Measurements from ENCODE around the gene IL17RE.
"Not testable (repeated sequence)": the region's sequence is repeated elsewhere in the genome, so short reads cannot be mapped to it uniquely, and the experiment has no call there.

IL17RE gene

GRCh38 chr3:9902372-9903237 lies at the start of gene IL17RE:
Gene IL17RE (plus strand): TSS chr3:9902848. CDS start chr3:9902933, 85 bp downstream.
- Histone ChIP-seq H3K36me3 (ENCODE audit: control insufficient read depth, low read depth, low read length) (no peaks in the 10 kb centered on the region), H3K27ac (ENCODE audit: low read length) (no peak within 1 kb of the TSS), H3K4me1 (ENCODE audit: control insufficient read depth, low read depth, low read length) (peaks cover 9% of the 10 kb centered on the region), H3K9ac (ENCODE audit: low read length) (no peak within 1 kb of the TSS), H3K9me3 (ENCODE audit: control insufficient read depth, low read depth, low read length) (no peaks in the 10 kb centered on the region), H3K4me3 (ENCODE audit: low read length) (no peak within 1 kb of the TSS), H3K27me3 (ENCODE audit: control insufficient read depth, insufficient read depth, low read length) (no peaks in the 10 kb centered on the region)

- H3K9ac ChIP-seq (ENCODE audit: low read length); H3K9me3 ChIP-seq (ENCODE audit: control insufficient read depth, low read depth, low read length); H3K4me3 ChIP-seq (ENCODE audit: low read length); H3K27me3 ChIP-seq (ENCODE audit: control insufficient read depth, insufficient read depth, low read length); H3K36me3 ChIP-seq (ENCODE audit: control insufficient read depth, low read depth, low read length); H3K27ac ChIP-seq (ENCODE audit: low read length); H3K4me1 ChIP-seq (ENCODE audit: control insufficient read depth, low read depth, low read length): not testable (repeated sequence)
These were observed 48.2 kb upstream of the IL17RE start for GRCh38 chr3:9854291-9854940.

GRCh38 chr3:9855594-9855993 lies 47.1 kb upstream of the IL17RE start:
- H3K27ac ChIP-seq (ENCODE audit: low read length): no peak overlapping the region
- H3K4me3 ChIP-seq (ENCODE audit: low read length): no peak overlapping the region
- H3K27me3 ChIP-seq (ENCODE audit: control insufficient read depth, insufficient read depth, low read length): no peaks in the 10 kb centered on the region
- H3K9me3 ChIP-seq (ENCODE audit: control insufficient read depth, low read depth, low read length): no peaks in the 10 kb centered on the region
- H3K36me3 ChIP-seq (ENCODE audit: control insufficient read depth, low read depth, low read length): no peaks in the 10 kb centered on the region
- no peak overlapping the region for H3K9ac ChIP-seq (ENCODE audit: low read length)
- H3K4me1 ChIP-seq (ENCODE audit: control insufficient read depth, low read depth, low read length): no peaks in the 10 kb centered on the region

GRCh38 chr3:9859530-9860025 lies 43.1 kb upstream of the IL17RE start:
- H3K4me3 ChIP-seq (ENCODE audit: low read length): no peak overlapping the region

GRCh38 chr3:9861201-9861600 lies 41.4 kb upstream of the IL17RE start:
- H3K27ac ChIP-seq (ENCODE audit: low read length): no peak overlapping the region
- no peaks in the 10 kb centered on the region for H3K36me3 ChIP-seq (ENCODE audit: control insufficient read depth, low read depth, low read length)
- H3K4me3 ChIP-seq (ENCODE audit: low read length): no peak overlapping the region
- H3K27me3 ChIP-seq (ENCODE audit: control insufficient read depth, insufficient read depth, low read length): peaks cover 21% of the 10 kb centered on the region
- no peaks in the 10 kb centered on the region for H3K9me3 ChIP-seq (ENCODE audit: control insufficient read depth, low read depth, low read length)
- no peak overlapping the region for H3K9ac ChIP-seq (ENCODE audit: low read length)
- peaks cover 4% of the 10 kb centered on the region for H3K4me1 ChIP-seq (ENCODE audit: control insufficient read depth, low read depth, low read length)

More at GRCh38 chr3:9859530-9860025, 43.1 kb upstream of the IL17RE start:
- no peaks in the 10 kb centered on the region for H3K9me3 ChIP-seq (ENCODE audit: control insufficient read depth, low read depth, low read length)
- no peak overlapping the region for H3K9ac ChIP-seq (ENCODE audit: low read length)
- H3K27ac ChIP-seq (ENCODE audit: low read length): no peak overlapping the region
- no peaks in the 10 kb centered on the region for H3K36me3 ChIP-seq (ENCODE audit: control insufficient read depth, low read depth, low read length)
- H3K27me3 ChIP-seq (ENCODE audit: control insufficient read depth, insufficient read depth, low read length): peaks cover 21% of the 10 kb centered on the region
- H3K4me1 ChIP-seq (ENCODE audit: control insufficient read depth, low read depth, low read length): peaks cover 4% of the 10 kb centered on the region

- Histone ChIP-seq H3K27ac (ENCODE audit: low read length) (no peak overlapping the region), H3K27me3 (ENCODE audit: control insufficient read depth, insufficient read depth, low read length) (peaks cover 21% of the 10 kb centered on the region), H3K4me3 (ENCODE audit: low read length) (no peak overlapping the region), H3K9me3 (ENCODE audit: control insufficient read depth, low read depth, low read length) (no peaks in the 10 kb centered on the region), H3K36me3 (ENCODE audit: control insufficient read depth, low read depth, low read length) (no peaks in the 10 kb centered on the region), H3K4me1 (ENCODE audit: control insufficient read depth, low read depth, low read length) (peaks cover 4% of the 10 kb centered on the region), H3K9ac (ENCODE audit: low read length) (no peak overlapping the region)
These were observed 41.0 kb upstream of the IL17RE start for GRCh38 chr3:9861626-9862130.

GRCh38 chr3:9862391-9863057 lies 40.1 kb upstream of the IL17RE start:
- Histone ChIP-seq H3K4me1 (ENCODE audit: control insufficient read depth, low read depth, low read length) (peaks cover 4% of the 10 kb centered on the region), H3K27ac (ENCODE audit: low read length) (no peak overlapping the region), H3K9me3 (ENCODE audit: control insufficient read depth, low read depth, low read length) (no peaks in the 10 kb centered on the region), H3K36me3 (ENCODE audit: control insufficient read depth, low read depth, low read length) (no peaks in the 10 kb centered on the region), H3K4me3 (ENCODE audit: low read length) (peak overlapping the region; percentile 51), H3K27me3 (ENCODE audit: control insufficient read depth, insufficient read depth, low read length) (peaks cover 21% of the 10 kb centered on the region), H3K9ac (ENCODE audit: low read length) (no peak overlapping the region)

- peaks cover 21% of the 10 kb centered on the region for H3K27me3 ChIP-seq (ENCODE audit: control insufficient read depth, insufficient read depth, low read length)
- H3K4me3 ChIP-seq (ENCODE audit: low read length): no peak overlapping the region
- no peak overlapping the region for H3K9ac ChIP-seq (ENCODE audit: low read length)
- no peaks in the 10 kb centered on the region for H3K36me3 ChIP-seq (ENCODE audit: control insufficient read depth, low read depth, low read length)
- H3K27ac ChIP-seq (ENCODE audit: low read length): no peak overlapping the region
- peaks cover 4% of the 10 kb centered on the region for H3K4me1 ChIP-seq (ENCODE audit: control insufficient read depth, low read depth, low read length)
- no peaks in the 10 kb centered on the region for H3K9me3 ChIP-seq (ENCODE audit: control insufficient read depth, low read depth, low read length)
These were observed 39.4 kb upstream of the IL17RE start for GRCh38 chr3:9863058-9863772.

- H3K27ac ChIP-seq (ENCODE audit: low read length): no peak overlapping the region
- peaks cover 4% of the 10 kb centered on the region for H3K4me1 ChIP-seq (ENCODE audit: control insufficient read depth, low read depth, low read length)
- peaks cover 21% of the 10 kb centered on the region for H3K27me3 ChIP-seq (ENCODE audit: control insufficient read depth, insufficient read depth, low read length)
- H3K9ac ChIP-seq (ENCODE audit: low read length): no peak overlapping the region
- H3K4me3 ChIP-seq (ENCODE audit: low read length): no peak overlapping the region
- no peaks in the 10 kb centered on the region for H3K36me3 ChIP-seq (ENCODE audit: control insufficient read depth, low read depth, low read length)
- H3K9me3 ChIP-seq (ENCODE audit: control insufficient read depth, low read depth, low read length): no peaks in the 10 kb centered on the region
These were observed 38.3 kb upstream of the IL17RE start for GRCh38 chr3:9864200-9864927.

- H3K9me3 ChIP-seq (ENCODE audit: control insufficient read depth, low read depth, low read length); H3K4me3 ChIP-seq (ENCODE audit: low read length); H3K27ac ChIP-seq (ENCODE audit: low read length): not testable (repeated sequence)
These were observed 37.5 kb upstream of the IL17RE start for GRCh38 chr3:9865125-9865637.

More at GRCh38 chr3:9865125-9865637, 37.5 kb upstream of the IL17RE start:
- not testable (repeated sequence) for H3K9ac ChIP-seq (ENCODE audit: low read length); H3K4me1 ChIP-seq (ENCODE audit: control insufficient read depth, low read depth, low read length); H3K36me3 ChIP-seq (ENCODE audit: control insufficient read depth, low read depth, low read length)
- peaks cover 21% of the 10 kb centered on the region for H3K27me3 ChIP-seq (ENCODE audit: control insufficient read depth, insufficient read depth, low read length)

All from iPS-18a (cell line).